Keratinocyte (primary cell): ENCODE data around the gene SATB2. TPM values are rescaled to one million over a fixed set of nuclear protein-coding genes. Genes with fewer than 3 reads are reported as not detected.

Experiments
- DNase-seq: peaks from one replicate; pipeline ENCODE4 v3.0.0-alpha.2; 2011; ENCODE audit warnings: low read depth, missing footprints, low spot score
- FAIRE-seq: peaks from 2 replicates; lab custom pipeline; 2011; peaks lifted over from hg19 to GRCh38; lab: Jason Lieb, UNC
- H2AFZ ChIP-seq: 2 replicates; pipeline ENCODE4 v1.6.0; 2012; ENCODE audit warnings: low read length, control low read depth, inconsistent platforms; ENCODE audit not compliant: control insufficient read depth
- H3K27ac ChIP-seq: 2 replicates; pipeline ENCODE4 v1.5.1; 2011; ENCODE audit warnings: low read length; ENCODE audit not compliant: control insufficient read depth, insufficient read depth
- H3K27me3 ChIP-seq: 3 replicates; pipeline ENCODE4 v1.6.0; 2011; ENCODE audit warnings: low read length; ENCODE audit not compliant: control insufficient read depth, insufficient read depth; ENCODE audit errors: extremely low read depth
- H3K36me3 ChIP-seq, 2 experiments: 2 replicates in 1 of 2; 3 replicates in 1 of 2; pipeline ENCODE4 v1.5.1; 2011; ENCODE audit warnings: low read length in 2 of 2, mild to moderate bottlenecking in 1 of 2; ENCODE audit not compliant: control insufficient read depth in 2 of 2, insufficient read depth in 2 of 2; ENCODE audit errors: extremely low read depth in 1 of 2
- H3K4me1 ChIP-seq: 3 replicates; pipeline ENCODE4 v1.5.1; 2011; ENCODE audit warnings: low read length; ENCODE audit not compliant: control insufficient read depth, insufficient read depth; ENCODE audit errors: extremely low read depth
- H3K4me2 ChIP-seq: 3 replicates; pipeline ENCODE4 v1.6.0; 2011; ENCODE audit warnings: low read depth, low read length; ENCODE audit not compliant: control insufficient read depth, insufficient read depth; ENCODE audit errors: extremely low read depth
- H3K4me3 ChIP-seq, 3 experiments: fragments of 200-600 bp in 1 of 3; sonication (generic) in 1 of 3; 2 replicates in 2 of 3; 3 replicates in 1 of 3; pipeline ENCODE4 v1.5.1; 2011 to 2016; ENCODE audit warnings: low read length in 3 of 3, mild to moderate bottlenecking in 3 of 3, control low read depth in 2 of 3, inconsistent platforms in 1 of 3, low read depth in 1 of 3, mixed read lengths in 1 of 3, mixed run types in 1 of 3, moderate library complexity in 1 of 3; ENCODE audit not compliant: control insufficient read depth in 2 of 3, insufficient read depth in 2 of 3; ENCODE audit errors: extremely low read depth in 1 of 3
- H3K79me2 ChIP-seq: 2 replicates; pipeline ENCODE4 v1.6.0; 2012; ENCODE audit warnings: low read length; ENCODE audit not compliant: control insufficient read depth, insufficient read depth
- H3K9ac ChIP-seq: 3 replicates; pipeline ENCODE4 v1.6.0; 2011; ENCODE audit warnings: low read length; ENCODE audit not compliant: control insufficient read depth, insufficient read depth; ENCODE audit errors: extremely low read depth
- H3K9me1 ChIP-seq: 3 replicates; pipeline ENCODE4 v1.6.0; 2011; ENCODE audit warnings: low read length; ENCODE audit not compliant: control insufficient read depth, insufficient read depth; ENCODE audit errors: extremely low read depth
- H3K9me3 ChIP-seq: 2 replicates; pipeline ENCODE4 v1.5.1; 2012; ENCODE audit warnings: low read depth, low read length; ENCODE audit not compliant: control insufficient read depth
- H4K20me1 ChIP-seq: 3 replicates; pipeline ENCODE4 v1.6.0; 2011; ENCODE audit warnings: low read length; ENCODE audit not compliant: control insufficient read depth, insufficient read depth; ENCODE audit errors: extremely low read depth
- CTCF ChIP-seq, 3 experiments: IDR thresholded peaks in 1 of 3; conservative IDR thresholded peaks in 1 of 3; optimal IDR thresholded peaks in 1 of 3; 2 replicates in 2 of 3; 3 replicates in 1 of 3; pipeline versions ENCODE3 to v1.5.1; 2011; ENCODE audit warnings: low read length in 3 of 3, mild to moderate bottlenecking in 3 of 3, moderate library complexity in 2 of 3, control low read depth in 1 of 3, inconsistent platforms in 1 of 3; ENCODE audit not compliant: insufficient read depth in 2 of 3; ENCODE audit errors: extremely low read depth in 1 of 3
- EZH2 ChIP-seq: IDR thresholded peaks from one replicate; pipeline ENCODE4 v1.6.1; 2012; ENCODE audit warnings: inconsistent platforms, mild to moderate bottlenecking, low read length, moderate library complexity
- dilution Hi-C: fragments of 300-500 bp; cut with MboI; formaldehyde crosslinking; loops from one replicate; pipeline ENCODE4 v1.7.0; 2020; ENCODE audit warnings: low sequenced_read_pairs; ENCODE audit not compliant: extremely low pct_ligation_motif_present
- polyA plus RNA-seq, 5 experiments: library from polyadenylated mRNA; depleted of rRNA in 3 of 5; stranded (reverse) in 3 of 5; stranded (forward) in 1 of 5; unstranded in 1 of 5; fragments of >200 nt; gene quantifications; 1 replicate in 1 of 5; 2 replicates in 3 of 5; 3 replicates in 1 of 5; pipeline versions ENCODE4 v1.2.1 to v1.2.3, GENCODE V29; 2011 to 2012; ENCODE audit warnings: missing spikeins in 2 of 5, low read depth in 1 of 5, low replicate concordance in 1 of 5

SATB2 gene
- polyA plus RNA-seq, 1 donor (not counting 4 experiments of a cell fraction or from before 2014, with no cell fraction given), result 1.4 TPM

GRCh38 chr2:199464606-199465352 lies 7.0 kb upstream of the SATB2 start:
- no peak overlapping the region for H3K27ac ChIP-seq
- H4K20me1 ChIP-seq, result no peaks in the 10 kb centered on the region
- H2AFZ ChIP-seq, result no peak overlapping the region
- H3K9ac ChIP-seq, result no peak overlapping the region
- FAIRE-seq (no peak), DNase-seq (no peak)
- H3K4me2 ChIP-seq, result no peak overlapping the region
- H3K4me1 ChIP-seq, result peaks cover 11% of the 10 kb centered on the region
- no peaks in the 10 kb centered on the region for H3K9me1 ChIP-seq
- dilution Hi-C loops, result no loop called here
- H3K36me3 ChIP-seq, result no peaks in the 10 kb centered on the region
- no peak overlapping the region for H3K4me3 ChIP-seq
- no peaks in the 10 kb centered on the region for H3K79me2 ChIP-seq
- TF ChIP-seq CTCF (optimal IDR thresholded peaks at IDR 0.05 in 1 of 3, IDR thresholded peaks at IDR 0.05 in 1 of 3, conservative IDR thresholded peaks at IDR 0.05 in 1 of 3; ENCODE audit: extremely low read depth in 1 of 3, insufficient read depth in 2 of 3, low read length in 3 of 3) (no peak), EZH2 (peak; percentile 77)
- H3K27me3 ChIP-seq, result peaks cover 97% of the 10 kb centered on the region
- no peaks in the 10 kb centered on the region for H3K9me3 ChIP-seq

- peaks cover 9% of the 10 kb centered on the region for H3K4me1 ChIP-seq
- H3K9ac ChIP-seq, result no peak overlapping the region
- peak in 1 of 3 experiments; percentile 0 for TF ChIP-seq CTCF (optimal IDR thresholded peaks at IDR 0.05 in 1 of 3, IDR thresholded peaks at IDR 0.05 in 1 of 3, conservative IDR thresholded peaks at IDR 0.05 in 1 of 3; ENCODE audit: extremely low read depth in 1 of 3, insufficient read depth in 2 of 3, low read length in 3 of 3)
- peak; percentile 18 for TF ChIP-seq EZH2
- H3K9me1 ChIP-seq, result no peaks in the 10 kb centered on the region
- H3K79me2 ChIP-seq, result no peaks in the 10 kb centered on the region
- H3K4me3 ChIP-seq, result peak overlapping the region; percentile 49 to 65 (median 57)
- dilution Hi-C loops, result no loop called here
- H4K20me1 ChIP-seq, result no peaks in the 10 kb centered on the region
- H3K9me3 ChIP-seq, result no peaks in the 10 kb centered on the region
- H3K4me2 ChIP-seq, result peak overlapping the region; percentile 78
- H3K27ac ChIP-seq, result no peak overlapping the region
- no peak for FAIRE-seq
- H2AFZ ChIP-seq, result no peak overlapping the region
- DNase-seq, result no peak
- no peaks in the 10 kb centered on the region for H3K36me3 ChIP-seq
- peaks cover 94% of the 10 kb centered on the region for H3K27me3 ChIP-seq
Measured at GRCh38 chr2:199463708-199464605, 6.2 kb upstream of the SATB2 start.
